Mammary epithelial cell (primary cell): ENCODE measurements around the gene CCNE1.

ENCODE experiments used
- CTCF ChIP-seq, 2 donors: IDR thresholded peaks in 1 of 2; conservative IDR thresholded peaks in 1 of 2; 2 replicates each; pipeline ENCODE4 v1.5.1; 2011 to 2012; ENCODE audit warnings: inconsistent platforms in 2 of 2, low read length in 2 of 2, mild to moderate bottlenecking in 2 of 2, control low read depth in 1 of 2, low read depth in 1 of 2; ENCODE audit not compliant: insufficient read depth in 1 of 2; ENCODE audit errors: extremely low read depth in 1 of 2
- EZH2 ChIP-seq: IDR thresholded peaks from 2 replicates; pipeline ENCODE4 v1.6.1; 2012; ENCODE audit warnings: low read length, inconsistent platforms, borderline replicate concordance

GRCh38 chr19:29771708-29772414 is 39.9 kb upstream of the CCNE1 start:
- no peak for TF ChIP-seq EZH2
- peak; percentile 55 to 75 for TF ChIP-seq CTCF (conservative IDR thresholded peaks at IDR 0.05 in 1 of 2, IDR thresholded peaks at IDR 0.05 in 1 of 2; ENCODE audit: extremely low read depth in 1 of 2, insufficient read depth in 1 of 2, low read depth in 1 of 2, low read length in 2 of 2)
